Ectodermal cell (in vitro differentiated cells): ENCODE measurements around the gene CD80.
"Not testable (repeated sequence)": the region's sequence is repeated elsewhere in the genome, so short reads cannot be mapped to it uniquely, and the experiment has no call there.

ENCODE experiments used
- H3K27ac ChIP-seq: 2 replicates; pipeline ENCODE4 v1.7.0; 2013; ENCODE audit warnings: mild to moderate bottlenecking, low read depth, low read length; ENCODE audit not compliant: insufficient read depth, poor library complexity, severe bottlenecking
- H3K27me3 ChIP-seq: 2 replicates; pipeline ENCODE4 v1.7.0; 2013; ENCODE audit warnings: mild to moderate bottlenecking, low read length; ENCODE audit not compliant: insufficient read depth, control insufficient read depth, poor library complexity, severe bottlenecking
- H3K36me3 ChIP-seq: one replicate; pipeline ENCODE4 v1.7.0; 2013; ENCODE audit warnings: low read length; ENCODE audit not compliant: control insufficient read depth, insufficient read depth
- H3K4me1 ChIP-seq: one replicate; pipeline ENCODE4 v1.7.0; 2013; ENCODE audit warnings: low read length; ENCODE audit not compliant: control insufficient read depth, insufficient read depth
- H3K4me3 ChIP-seq: 2 replicates; pipeline ENCODE4 v1.7.0; 2013; ENCODE audit warnings: low read depth, low read length, control low read depth; ENCODE audit not compliant: insufficient read depth
- H3K9me3 ChIP-seq: 2 replicates; pipeline ENCODE4 v1.7.0; 2013; ENCODE audit warnings: mild to moderate bottlenecking, low read length, moderate library complexity; ENCODE audit not compliant: control insufficient read depth
- WGBS, 2 experiments: methylation state at CpG; one replicate each; pipeline ENCODE4 v1.1.7; 2013; ENCODE audit warnings: missing lambda C conversion rate in 2 of 2; 5-methylcytosine and 5-hydroxymethylcytosine counted together

Gene CD80

GRCh38 chr3:119596398-119596797 is 37.0 kb upstream of the CD80 start:
- WGBS, 2 experiments: 89 to 95% methylated on average over 6 of the region's 6 CpGs
- Histone ChIP-seq H3K27ac (no peak overlapping the region), H3K27me3 (no peaks in the 10 kb centered on the region), H3K4me1 (no peaks in the 10 kb centered on the region), H3K9me3 (no peaks in the 10 kb centered on the region), H3K36me3 (no peaks in the 10 kb centered on the region), H3K4me3 (no peak overlapping the region)

- Histone ChIP-seq H3K36me3 (no peaks in the 10 kb centered on the region), H3K9me3 (no peaks in the 10 kb centered on the region), H3K4me3 (no peak overlapping the region), H3K27me3 (no peaks in the 10 kb centered on the region), H3K27ac (no peak overlapping the region), H3K4me1 (no peaks in the 10 kb centered on the region)
- 93 to 96% methylated on average over 7 of the region's 7 CpGs for WGBS, 2 experiments
Measured at GRCh38 chr3:119595639-119596334, 36.4 kb upstream of the CD80 start.

- WGBS, 2 experiments: 85 to 100% methylated on average over 1 of the region's 1 CpG
- H3K27me3 ChIP-seq, H3K9me3 ChIP-seq, H3K4me3 ChIP-seq, H3K36me3 ChIP-seq, H3K27ac ChIP-seq, H3K4me1 ChIP-seq: not testable (repeated sequence)
Measured at GRCh38 chr3:119594929-119595328, 35.5 kb upstream of the CD80 start.

GRCh38 chr3:119594066-119594465 is 34.7 kb upstream of the CD80 start:
- 94 to 95% methylated on average over 5 of the region's 5 CpGs for WGBS, 2 experiments
- Histone ChIP-seq H3K27ac (no peak overlapping the region), H3K4me1 (peaks cover 4% of the 10 kb centered on the region), H3K4me3 (no peak overlapping the region), H3K36me3 (no peaks in the 10 kb centered on the region), H3K27me3 (no peaks in the 10 kb centered on the region), H3K9me3 (no peaks in the 10 kb centered on the region)

- H3K9me3 ChIP-seq: no peaks in the 10 kb centered on the region
- H3K27ac ChIP-seq: no peak overlapping the region
- no peaks in the 10 kb centered on the region for H3K36me3 ChIP-seq
- H3K4me3 ChIP-seq: no peak overlapping the region
- no peaks in the 10 kb centered on the region for H3K27me3 ChIP-seq
- WGBS, 2 experiments: 77 to 94% methylated on average over 1 of the region's 1 CpG
- H3K4me1 ChIP-seq: peaks cover 5% of the 10 kb centered on the region
Measured at GRCh38 chr3:119592861-119593260, 33.4 kb upstream of the CD80 start.

GRCh38 chr3:119590706-119591105 is 31.3 kb upstream of the CD80 start:
- Histone ChIP-seq H3K4me3 (no peak overlapping the region), H3K9me3 (no peaks in the 10 kb centered on the region), H3K27ac (no peak overlapping the region), H3K4me1 (peaks cover 5% of the 10 kb centered on the region), H3K36me3 (no peaks in the 10 kb centered on the region), H3K27me3 (no peaks in the 10 kb centered on the region)
- 90% methylated on average over 1 of the region's 1 CpG for WGBS, 2 experiments

- WGBS, 2 experiments: 65 to 67% methylated on average over 6 of the region's 6 CpGs
Measured at GRCh38 chr3:119589102-119589773, 29.8 kb upstream of the CD80 start.

GRCh38 chr3:119588112-119588511 is 28.7 kb upstream of the CD80 start:
- Histone ChIP-seq H3K9me3 (no peaks in the 10 kb centered on the region), H3K36me3 (no peaks in the 10 kb centered on the region), H3K27me3 (no peaks in the 10 kb centered on the region), H3K4me1 (peaks cover 5% of the 10 kb centered on the region), H3K4me3 (no peak overlapping the region), H3K27ac (no peak overlapping the region)
- WGBS, 2 experiments: 93 to 94% methylated on average over 3 of the region's 3 CpGs

More at GRCh38 chr3:119589102-119589773, 29.8 kb upstream of the CD80 start:
- Histone ChIP-seq H3K4me3 (no peak overlapping the region), H3K27ac (no peak overlapping the region), H3K4me1 (peaks cover 5% of the 10 kb centered on the region), H3K36me3 (no peaks in the 10 kb centered on the region), H3K27me3 (no peaks in the 10 kb centered on the region), H3K9me3 (no peaks in the 10 kb centered on the region)

GRCh38 chr3:119586733-119587172 is 27.3 kb upstream of the CD80 start:
- no peaks in the 10 kb centered on the region for H3K9me3 ChIP-seq
- 74% methylated on average over 3 of the region's 3 CpGs for WGBS, 2 experiments
- H3K4me3 ChIP-seq: no peak overlapping the region
- H3K27me3 ChIP-seq: no peaks in the 10 kb centered on the region
- H3K4me1 ChIP-seq: peaks cover 5% of the 10 kb centered on the region
- no peak overlapping the region for H3K27ac ChIP-seq
- H3K36me3 ChIP-seq: no peaks in the 10 kb centered on the region

GRCh38 chr3:119585856-119586570 is 26.6 kb upstream of the CD80 start:
- no peaks in the 10 kb centered on the region for H3K9me3 ChIP-seq
- no peak overlapping the region for H3K27ac ChIP-seq
- peaks cover 5% of the 10 kb centered on the region for H3K4me1 ChIP-seq
- H3K27me3 ChIP-seq: no peaks in the 10 kb centered on the region
- no peak overlapping the region for H3K4me3 ChIP-seq
- H3K36me3 ChIP-seq: no peaks in the 10 kb centered on the region
- whole genome bisulfite sequencing, 2 experiments: 96 to 97% methylated on average over 11 of the region's 11 CpGs
